GM18858 (cell line): ENCODE measurements around the gene CALHM1.
"Not testable (repeated sequence)": the region's sequence is repeated elsewhere in the genome, so short reads cannot be mapped to it uniquely, and the experiment has no call there.

Source experiments
- ATAC-seq: cut with Tn5 transposase; IDR thresholded peaks from one replicate; pipeline ENCODE4 v1.9.1; 2021; ENCODE audit not compliant: unreplicated experiment

CALHM1 gene

GRCh38 chr10:103487410-103487708 is 28.7 kb upstream of the CALHM1 start:
- ATAC-seq: no peak

- ATAC-seq: not testable (repeated sequence)
Measured at GRCh38 chr10:103486635-103487409, 28.1 kb upstream of the CALHM1 start.

- ATAC-seq: no peak
Measured at GRCh38 chr10:103481974-103482531, 23.4 kb upstream of the CALHM1 start.

GRCh38 chr10:103480521-103480920 is 21.8 kb upstream of the CALHM1 start:
- ATAC-seq: no peak

- ATAC-seq: no peak
Measured at GRCh38 chr10:103479135-103479534, 20.4 kb upstream of the CALHM1 start, which contains the start of gene CALHM3. Gene CALHM3 (minus strand): TSS chr10:103479240. CDS start chr10:103479032, 208 bp downstream.

- ATAC-seq: no peak
Measured at GRCh38 chr10:103478671-103479070, 20.0 kb upstream of the CALHM1 start.

- no peak for ATAC-seq
Measured at GRCh38 chr10:103476046-103476768, 17.5 kb upstream of the CALHM1 start.

- ATAC-seq: no peak
Measured at GRCh38 chr10:103475437-103475836, 16.7 kb upstream of the CALHM1 start.

- no peak for ATAC-seq
Measured at GRCh38 chr10:103474077-103474476, 15.4 kb upstream of the CALHM1 start.

GRCh38 chr10:103473261-103473671 is 14.6 kb upstream of the CALHM1 start:
- ATAC-seq: no peak

- ATAC-seq: no peak
Measured at GRCh38 chr10:103472005-103472404, 13.3 kb upstream of the CALHM1 start.

GRCh38 chr10:103470761-103471653 is 12.3 kb upstream of the CALHM1 start:
- ATAC-seq: peak; percentile 61

GRCh38 chr10:103469201-103469600 is 10.5 kb upstream of the CALHM1 start:
- ATAC-seq: no peak

- ATAC-seq: peak; percentile 17
Measured at GRCh38 chr10:103467406-103467805, 8.7 kb upstream of the CALHM1 start.

- no peak for ATAC-seq
Measured at GRCh38 chr10:103466734-103467133, 8.0 kb upstream of the CALHM1 start.

GRCh38 chr10:103465411-103466179 is 6.9 kb upstream of the CALHM1 start:
- ATAC-seq: no peak

GRCh38 chr10:103463499-103463898 is 4.8 kb upstream of the CALHM1 start:
- no peak for ATAC-seq

- no peak for ATAC-seq
Measured at GRCh38 chr10:103459615-103460014, 915 bp upstream of the CALHM1 start.

- no peak for ATAC-seq
Measured at GRCh38 chr10:103457896-103458583, 660 bp downstream of the CALHM1 start.
